GM21786 (cell line): ENCODE data around the gene RAPH1.

Experiments used
- ATAC-seq: cut with Tn5 transposase; IDR thresholded peaks from one replicate; pipeline ENCODE4 v1.9.1; 2021; ENCODE audit not compliant: unreplicated experiment

RAPH1 gene, protein sequence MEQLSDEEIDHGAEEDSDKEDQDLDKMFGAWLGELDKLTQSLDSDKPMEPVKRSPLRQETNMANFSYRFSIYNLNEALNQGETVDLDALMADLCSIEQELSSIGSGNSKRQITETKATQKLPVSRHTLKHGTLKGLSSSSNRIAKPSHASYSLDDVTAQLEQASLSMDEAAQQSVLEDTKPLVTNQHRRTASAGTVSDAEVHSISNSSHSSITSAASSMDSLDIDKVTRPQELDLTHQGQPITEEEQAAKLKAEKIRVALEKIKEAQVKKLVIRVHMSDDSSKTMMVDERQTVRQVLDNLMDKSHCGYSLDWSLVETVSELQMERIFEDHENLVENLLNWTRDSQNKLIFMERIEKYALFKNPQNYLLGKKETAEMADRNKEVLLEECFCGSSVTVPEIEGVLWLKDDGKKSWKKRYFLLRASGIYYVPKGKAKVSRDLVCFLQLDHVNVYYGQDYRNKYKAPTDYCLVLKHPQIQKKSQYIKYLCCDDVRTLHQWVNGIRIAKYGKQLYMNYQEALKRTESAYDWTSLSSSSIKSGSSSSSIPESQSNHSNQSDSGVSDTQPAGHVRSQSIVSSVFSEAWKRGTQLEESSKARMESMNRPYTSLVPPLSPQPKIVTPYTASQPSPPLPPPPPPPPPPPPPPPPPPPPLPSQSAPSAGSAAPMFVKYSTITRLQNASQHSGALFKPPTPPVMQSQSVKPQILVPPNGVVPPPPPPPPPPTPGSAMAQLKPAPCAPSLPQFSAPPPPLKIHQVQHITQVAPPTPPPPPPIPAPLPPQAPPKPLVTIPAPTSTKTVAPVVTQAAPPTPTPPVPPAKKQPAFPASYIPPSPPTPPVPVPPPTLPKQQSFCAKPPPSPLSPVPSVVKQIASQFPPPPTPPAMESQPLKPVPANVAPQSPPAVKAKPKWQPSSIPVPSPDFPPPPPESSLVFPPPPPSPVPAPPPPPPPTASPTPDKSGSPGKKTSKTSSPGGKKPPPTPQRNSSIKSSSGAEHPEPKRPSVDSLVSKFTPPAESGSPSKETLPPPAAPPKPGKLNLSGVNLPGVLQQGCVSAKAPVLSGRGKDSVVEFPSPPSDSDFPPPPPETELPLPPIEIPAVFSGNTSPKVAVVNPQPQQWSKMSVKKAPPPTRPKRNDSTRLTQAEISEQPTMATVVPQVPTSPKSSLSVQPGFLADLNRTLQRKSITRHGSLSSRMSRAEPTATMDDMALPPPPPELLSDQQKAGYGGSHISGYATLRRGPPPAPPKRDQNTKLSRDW

DNA sequence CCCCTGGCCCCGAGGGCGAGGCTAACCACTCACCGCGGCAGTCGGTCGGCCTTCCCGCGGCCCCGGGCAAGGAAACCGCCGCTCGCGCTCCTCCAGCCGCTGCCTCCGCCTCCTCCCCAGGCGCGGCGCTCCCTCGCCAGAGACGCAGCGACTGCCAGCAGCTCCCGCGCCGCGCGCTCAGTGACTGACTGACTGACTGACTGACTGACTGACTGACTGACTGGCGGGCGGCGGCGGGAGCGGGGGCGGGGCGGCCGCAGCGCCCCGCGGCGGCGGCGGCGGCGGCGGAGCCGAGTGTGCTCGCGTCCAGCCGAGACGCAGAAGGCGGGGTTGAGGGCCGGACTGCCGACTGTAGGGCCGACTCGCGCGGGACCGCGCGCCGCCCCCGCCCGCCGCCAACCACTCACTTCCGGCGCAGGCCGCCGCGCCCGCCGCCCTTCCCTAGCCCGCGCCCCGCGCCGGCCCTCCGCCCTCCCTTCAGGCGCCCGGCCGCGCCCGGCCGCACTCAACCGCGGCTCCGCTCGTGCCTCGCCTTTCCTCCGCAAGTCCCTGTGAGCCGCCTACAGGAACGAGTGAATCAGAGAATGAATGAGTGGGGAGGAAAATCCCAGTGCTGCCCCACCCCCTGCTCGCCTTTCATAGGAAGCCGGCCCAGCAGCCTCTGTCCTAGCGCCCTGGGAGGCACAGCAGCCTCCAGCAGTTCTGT lies at the start of gene RAPH1:
Gene RAPH1, minus strand, starts transcription at position 224 of the 706 bp plus-strand sequence. CDS start 39,948 bp downstream, outside the sequence.
- ATAC-seq, result peak; percentile 64

DNA sequence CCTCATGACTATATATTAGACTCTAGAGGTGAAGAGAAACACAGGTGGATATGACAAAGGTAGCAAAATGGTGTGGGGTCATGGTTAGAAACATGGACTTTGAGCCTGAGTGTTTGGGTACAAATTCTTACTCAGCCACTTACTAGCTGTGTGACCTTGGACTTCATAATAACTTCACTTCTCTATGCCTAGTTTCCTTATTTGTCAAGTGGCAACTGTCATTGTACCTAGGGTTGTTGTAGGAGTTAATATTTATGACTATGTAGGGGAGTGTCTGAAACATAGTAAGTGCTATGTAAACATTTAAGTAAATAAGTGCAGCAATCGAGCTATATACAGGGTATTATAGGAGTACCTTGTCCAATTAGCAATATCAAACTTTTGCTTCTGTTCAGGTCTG lies 49.7 kb upstream of the RAPH1 start:
- no peak for ATAC-seq

DNA sequence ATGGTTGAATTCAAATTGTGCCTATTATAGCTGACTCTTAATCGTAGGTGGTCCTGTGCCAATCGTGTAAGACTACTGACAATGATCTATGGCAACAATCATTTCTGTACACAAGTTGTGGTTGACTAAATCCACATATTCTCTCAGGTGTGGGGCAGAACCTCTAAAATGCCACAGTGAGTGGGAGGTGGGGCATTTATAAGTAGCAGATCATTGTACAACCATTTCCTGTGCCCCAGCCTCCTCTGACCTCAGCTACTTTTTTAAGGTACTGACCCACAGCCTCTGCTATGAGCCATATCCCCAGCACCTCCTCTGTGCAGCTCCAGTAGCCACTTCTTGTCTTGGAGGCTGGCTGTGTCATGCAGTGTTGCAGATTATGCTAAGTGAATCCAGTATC lies 48.6 kb upstream of the RAPH1 start:
- peak; percentile 44 for ATAC-seq

DNA sequence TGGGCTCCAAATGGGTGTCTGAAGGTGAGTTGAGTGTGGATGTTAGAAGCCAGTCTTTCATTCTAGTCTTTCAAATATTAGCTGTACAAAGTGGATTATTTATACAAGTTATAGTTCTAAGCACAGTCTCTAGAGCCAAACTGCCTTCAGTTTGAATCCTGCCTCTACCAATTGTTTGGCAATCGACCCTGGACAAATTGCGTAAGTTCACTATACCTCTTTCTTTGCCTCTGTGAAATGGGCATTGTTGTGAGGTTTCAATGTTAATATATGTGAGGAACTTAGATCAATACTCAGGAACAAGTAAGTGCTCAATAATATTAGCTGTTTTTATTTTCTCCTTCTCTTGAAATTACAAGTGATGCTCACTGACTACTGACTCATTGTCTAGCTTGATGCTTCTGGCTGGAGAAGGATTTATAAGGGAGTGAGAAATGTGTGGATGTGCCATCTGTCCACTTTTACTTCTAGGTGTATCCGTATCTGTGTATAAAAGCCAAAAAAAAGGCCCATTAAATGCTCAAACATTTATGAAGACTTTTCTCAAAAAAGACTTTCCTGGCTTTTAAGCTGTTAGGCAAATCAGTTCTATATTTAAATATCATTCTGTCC lies 48.1 kb upstream of the RAPH1 start:
- no peak for ATAC-seq

DNA sequence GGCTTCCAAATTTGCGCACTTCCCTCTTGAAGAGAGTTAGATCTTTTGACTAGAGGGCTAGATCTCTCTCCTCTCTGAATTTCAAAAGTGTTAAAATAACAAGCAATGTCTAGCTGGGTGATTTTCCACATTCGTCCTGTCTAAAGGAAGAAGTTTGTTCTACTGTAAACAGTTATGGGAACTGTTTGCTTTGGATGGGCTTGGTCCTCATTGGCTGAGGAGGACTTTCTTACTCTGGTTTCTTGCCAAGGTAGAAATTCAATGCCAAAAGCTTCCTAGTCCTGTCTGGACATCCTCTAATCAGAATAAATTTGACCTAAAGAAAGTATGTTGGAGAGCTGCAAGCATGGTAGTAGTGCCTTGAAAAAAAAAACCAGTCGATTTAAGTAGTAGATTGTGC lies 47.4 kb upstream of the RAPH1 start:
- no peak for ATAC-seq

DNA sequence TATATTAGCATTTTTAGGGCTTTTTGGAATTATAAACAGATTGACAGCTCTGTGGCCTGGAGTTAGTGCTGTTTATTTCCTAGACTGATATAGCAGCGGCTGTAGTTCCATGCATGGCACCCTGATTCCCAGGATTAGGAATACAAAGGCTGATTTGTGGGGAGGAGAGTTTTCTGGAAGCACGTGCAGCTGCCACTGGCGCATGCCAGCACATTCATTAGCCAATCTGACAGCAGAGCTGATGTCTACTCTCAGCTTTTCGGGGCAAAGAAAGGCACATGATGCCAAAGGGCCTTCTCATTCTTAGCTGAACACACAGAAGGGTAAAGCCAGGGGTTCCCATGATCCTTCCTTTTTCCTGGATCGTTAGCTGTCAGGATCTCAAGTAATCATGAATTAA lies 45.7 kb upstream of the RAPH1 start:
- ATAC-seq, result no peak

DNA sequence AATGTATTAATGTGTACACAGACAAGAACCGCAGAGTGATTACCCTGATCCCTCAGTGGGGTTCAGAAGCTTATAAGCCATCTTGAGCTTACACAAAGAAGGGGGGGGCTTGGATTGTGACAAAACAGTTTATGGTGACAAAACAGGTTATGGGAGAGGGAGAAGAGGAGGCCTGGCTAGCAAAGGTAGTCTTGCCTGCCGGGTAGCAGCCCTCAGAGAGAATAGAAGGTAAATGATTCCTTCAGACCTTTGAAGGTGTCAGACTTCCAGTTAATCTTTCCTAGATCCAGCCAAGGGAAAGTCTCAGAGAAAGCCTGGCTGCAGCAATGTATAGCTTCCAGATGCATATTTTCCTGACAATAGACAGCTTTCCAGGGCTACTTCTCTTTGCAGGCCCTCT lies 44.6 kb upstream of the RAPH1 start:
- ATAC-seq, result no peak

DNA sequence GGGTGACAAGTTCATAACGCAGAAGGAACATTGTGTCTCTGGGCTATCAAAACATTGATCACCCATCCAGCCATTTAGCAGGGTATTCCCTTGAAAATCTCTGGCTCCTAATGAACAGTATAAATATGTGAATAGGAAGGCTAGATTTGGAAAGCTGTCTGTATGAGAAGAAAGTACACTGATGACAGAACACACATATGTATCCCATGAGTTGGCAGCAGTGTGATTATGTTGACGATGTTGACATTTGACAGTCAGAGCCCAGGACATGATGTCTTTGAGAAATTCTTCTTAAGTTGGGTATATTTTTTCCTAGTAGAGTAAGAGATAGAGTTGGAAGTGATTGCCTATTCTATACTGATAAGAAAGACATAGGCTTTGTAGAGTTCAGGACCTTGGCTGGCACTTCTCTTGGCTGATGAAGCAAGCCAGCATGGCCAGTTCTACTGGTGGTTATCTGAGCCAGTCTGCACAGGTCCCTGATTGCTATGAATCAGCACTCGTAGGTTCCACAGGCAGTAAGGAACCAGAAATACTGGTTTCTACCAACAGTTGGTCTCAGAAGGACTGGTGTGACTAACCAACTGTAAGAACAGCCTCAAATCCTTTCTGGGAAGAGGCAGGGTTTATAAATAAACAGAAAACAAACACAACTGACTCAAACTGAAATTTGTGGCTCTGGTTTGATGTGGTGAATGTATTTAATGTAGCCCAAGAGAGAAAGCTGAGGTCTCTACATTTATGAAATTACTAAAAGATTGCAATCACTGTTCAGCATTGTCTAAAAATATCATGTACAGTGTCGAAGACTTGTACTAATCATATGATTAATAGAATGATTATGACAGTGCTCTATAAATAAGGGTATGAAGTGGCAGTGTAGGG lies 43.9 kb upstream of the RAPH1 start:
- ATAC-seq, result peak; percentile 95

DNA sequence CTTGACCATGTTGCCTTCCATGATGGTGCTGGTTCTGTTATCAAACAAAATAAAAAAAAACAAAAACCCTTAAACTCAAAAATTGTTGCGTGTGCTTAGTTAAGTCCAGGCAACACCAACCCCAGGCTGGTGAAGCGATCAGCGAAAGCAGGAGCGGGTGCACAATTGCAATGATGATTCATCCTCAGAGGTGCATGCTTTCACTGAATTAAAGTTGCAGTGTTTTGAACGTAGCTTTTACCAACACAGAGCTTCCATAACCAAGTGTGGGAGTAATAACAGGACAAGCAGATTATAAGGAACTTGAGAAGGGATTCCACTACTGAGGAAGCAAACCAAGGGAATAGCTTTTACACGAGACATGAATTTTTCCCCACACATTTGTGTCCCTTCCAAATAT lies 39.7 kb upstream of the RAPH1 start:
- no peak for ATAC-seq

DNA sequence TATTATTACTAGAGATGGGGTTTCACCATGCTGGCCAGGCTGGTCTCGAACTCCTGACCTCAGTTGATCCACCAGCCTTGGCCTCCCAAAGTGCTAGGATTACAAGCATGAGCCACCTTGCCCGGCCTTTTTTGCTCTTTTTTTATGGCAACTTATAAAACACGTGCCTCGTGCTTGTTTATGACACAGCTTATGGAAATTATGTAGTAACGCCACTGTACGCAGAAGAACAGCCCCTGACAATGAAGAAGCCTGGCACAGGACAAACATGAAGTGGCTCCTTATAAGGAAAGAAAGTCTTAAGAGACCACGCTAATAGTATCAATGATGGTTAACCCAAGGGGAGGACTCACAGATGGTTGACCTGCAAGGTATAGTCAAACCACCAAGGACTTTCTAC lies 37.2 kb upstream of the RAPH1 start:
- no peak for ATAC-seq

DNA sequence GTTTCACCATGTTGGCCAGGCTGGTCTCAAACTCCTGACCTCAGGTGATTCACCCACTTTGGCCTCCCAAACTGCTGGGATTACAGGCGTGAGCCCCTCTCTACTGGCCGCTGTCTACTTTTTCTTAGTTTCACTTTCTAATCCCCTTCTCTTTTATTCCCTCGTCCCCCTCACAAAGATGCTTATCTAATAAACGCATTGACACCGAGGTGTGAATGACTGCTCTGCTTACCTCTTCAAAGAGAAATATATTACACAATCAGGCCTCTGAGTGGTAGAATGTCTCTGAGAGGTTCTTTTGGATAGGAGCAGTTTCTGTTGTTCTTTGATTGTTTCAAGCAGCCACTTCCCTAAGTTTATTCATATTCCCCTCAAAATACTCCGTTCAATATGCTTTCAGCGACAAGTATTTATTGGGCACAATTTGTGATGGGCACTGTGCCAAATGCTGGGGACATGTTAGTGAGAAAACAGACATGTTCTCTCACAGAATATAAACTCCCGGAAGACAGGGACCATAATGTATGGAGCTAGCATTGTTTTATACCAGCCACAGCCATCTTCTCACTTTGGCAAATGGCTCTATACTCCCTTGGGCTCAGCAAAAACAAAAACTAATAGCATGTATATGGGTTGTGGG lies 34.7 kb upstream of the RAPH1 start:
- no peak for ATAC-seq

DNA sequence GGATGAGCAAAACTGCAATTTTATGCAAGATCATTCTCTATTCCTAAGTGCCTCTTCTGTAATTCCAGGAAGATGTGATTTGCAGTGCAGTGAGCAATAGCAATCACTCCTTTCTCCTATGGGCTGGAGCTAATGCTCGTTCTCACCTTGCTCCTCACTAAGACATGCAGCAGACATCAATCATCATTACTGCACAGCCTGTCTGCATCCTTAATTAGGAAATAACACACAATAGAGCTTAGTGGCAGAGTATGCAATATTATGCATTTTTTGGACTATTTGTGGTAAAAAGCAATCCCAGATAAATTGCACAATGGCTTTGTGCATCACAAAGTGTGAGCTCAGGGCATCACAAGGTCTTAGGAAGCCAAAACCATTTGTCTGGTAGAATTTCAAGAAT lies 32.6 kb upstream of the RAPH1 start:
- no peak for ATAC-seq

DNA sequence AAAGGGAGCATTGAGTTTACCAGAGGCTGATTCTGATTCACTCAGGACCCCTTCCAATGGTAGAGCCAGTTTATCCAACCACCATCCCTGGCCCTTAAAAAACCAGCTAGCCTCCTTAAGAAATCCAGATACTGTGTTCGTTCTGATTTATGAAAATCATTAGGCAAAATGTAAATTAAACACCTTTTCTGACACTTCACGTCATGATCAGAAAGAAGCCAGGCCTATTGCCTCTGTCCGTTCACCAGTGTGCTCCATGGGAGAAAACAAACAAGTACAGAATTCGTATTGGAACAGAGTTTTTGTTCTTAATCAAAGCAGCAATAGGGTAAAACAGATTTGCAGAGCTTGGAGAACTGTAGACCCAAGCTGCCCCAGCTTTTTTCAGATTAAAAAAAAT lies 31.1 kb upstream of the RAPH1 start:
- ATAC-seq, result no peak

DNA sequence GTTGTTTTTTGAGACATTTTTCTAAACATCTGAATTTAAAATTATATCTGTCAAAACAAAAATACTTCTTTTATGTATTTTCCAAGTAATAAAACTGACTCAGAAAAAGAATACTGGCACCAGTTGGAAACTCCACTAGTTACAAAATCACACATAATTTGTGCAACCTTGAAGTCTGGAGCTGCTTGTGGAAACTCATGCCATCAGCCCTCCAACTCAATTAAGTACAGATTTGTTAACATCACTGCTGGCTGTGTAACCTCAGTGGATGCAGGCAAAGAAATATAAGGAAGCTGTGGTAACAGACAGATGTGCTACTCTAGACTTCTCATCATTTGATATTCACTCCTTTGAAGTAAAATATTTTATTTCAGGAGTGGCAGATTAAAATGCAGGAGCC lies 30.0 kb upstream of the RAPH1 start:
- ATAC-seq, result no peak

DNA sequence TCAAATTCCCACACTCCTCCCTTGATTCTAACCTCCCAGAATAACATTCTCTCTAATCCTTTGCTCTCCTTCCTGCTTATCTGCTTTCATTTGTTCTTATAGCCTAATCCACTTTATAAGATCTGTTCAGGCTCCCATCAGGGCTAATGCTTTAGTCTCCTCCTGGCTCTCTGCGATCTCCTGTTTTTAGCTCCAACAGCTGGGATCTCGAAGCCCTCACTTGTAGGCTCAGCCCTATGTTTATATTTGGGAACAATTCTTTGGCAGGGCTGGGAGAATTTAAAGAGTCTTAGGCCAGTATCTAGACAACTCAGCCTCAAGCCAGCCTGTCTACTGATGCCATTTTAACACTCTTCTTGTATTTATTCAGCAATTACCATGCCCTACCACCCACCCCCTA lies 27.2 kb upstream of the RAPH1 start:
- no peak for ATAC-seq

DNA sequence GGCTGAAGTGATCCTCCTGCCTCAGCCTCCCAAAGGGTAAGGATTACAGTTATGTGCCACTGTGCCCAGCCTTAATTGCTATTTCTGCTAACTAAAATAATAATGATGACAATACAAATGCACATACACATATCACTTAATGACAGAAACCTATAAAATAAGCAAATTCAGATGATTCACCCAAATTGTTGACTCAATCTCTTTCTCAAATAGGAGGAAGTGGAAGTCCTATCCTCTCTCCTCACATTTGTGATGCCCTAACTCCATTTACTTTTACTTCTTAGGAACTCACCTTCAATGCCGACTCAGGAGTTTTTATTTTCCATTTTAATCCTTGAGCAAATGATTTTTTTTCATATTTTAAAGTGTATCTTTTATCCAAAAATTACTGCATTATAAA lies 24.5 kb upstream of the RAPH1 start:
- no peak for ATAC-seq

DNA sequence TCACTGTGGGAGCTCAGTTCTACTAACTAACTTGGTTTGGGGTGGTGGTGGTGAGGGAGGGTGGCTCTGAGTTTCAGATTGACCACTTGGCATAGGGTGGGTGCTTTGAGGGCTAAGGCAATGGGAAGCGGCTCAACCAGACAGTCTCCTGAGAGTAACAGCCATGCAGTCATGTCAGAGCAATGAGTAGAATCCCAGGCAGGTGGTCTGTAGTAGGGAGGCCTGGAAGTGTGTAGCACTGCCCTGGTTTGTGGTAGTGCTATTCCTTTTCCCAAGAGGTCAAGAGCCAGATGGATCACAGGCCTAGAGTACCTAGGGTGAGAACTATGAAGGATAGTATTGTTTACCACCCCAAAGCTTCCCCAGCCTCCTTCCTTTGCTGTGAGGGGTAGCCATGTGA lies 18.7 kb upstream of the RAPH1 start:
- no peak for ATAC-seq

DNA sequence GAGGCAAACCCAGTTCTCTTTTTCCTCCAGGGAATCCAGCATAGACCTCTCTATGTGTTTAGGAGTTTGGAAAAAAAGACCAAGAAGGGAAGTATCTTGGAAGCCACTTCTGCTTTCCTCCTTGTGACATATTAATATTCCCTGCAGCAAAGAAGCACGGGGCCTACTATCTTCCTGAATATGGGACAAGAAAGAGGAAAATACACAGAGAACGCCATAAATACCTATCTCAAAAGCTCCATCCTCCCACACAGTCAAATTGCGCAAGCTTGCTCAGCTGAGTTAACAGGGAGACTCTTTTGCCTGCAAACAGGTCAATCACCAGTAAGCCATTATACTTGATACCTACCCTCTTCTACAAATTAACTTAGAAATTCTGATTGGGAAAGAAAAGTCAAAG lies 16.7 kb upstream of the RAPH1 start:
- ATAC-seq, result no peak

DNA sequence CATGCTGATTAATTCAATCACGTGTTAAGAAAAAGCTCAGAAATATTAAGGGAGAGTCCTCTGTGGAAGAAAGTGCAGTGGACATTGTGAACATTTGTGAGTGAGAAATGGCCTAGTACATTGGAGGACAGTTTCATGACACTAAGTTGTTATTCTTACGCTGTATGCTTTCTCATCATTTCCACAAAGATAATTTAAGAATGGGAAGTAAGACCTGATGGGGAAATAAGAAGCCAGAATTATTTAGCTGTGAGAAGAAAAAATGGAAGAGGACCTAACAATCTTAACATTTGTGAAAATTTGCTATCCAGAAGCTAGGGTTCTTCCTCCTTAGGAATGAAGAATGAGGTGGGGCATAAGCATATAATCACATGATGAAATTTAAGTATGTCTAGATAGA lies 15.2 kb upstream of the RAPH1 start:
- ATAC-seq, result no peak
